GM12878 (cell line): ENCODE data around the gene NPC1. TPM values are rescaled to one million over a fixed set of nuclear protein-coding genes. Genes with fewer than 3 reads are reported as not detected.
"Not testable (repeated sequence)": the region's sequence is repeated elsewhere in the genome, so short reads cannot be mapped to it uniquely, and the experiment has no call there.

Experiments used
- ATAC-seq: fragments of 200-7000 bp; cut with Tn5 transposase; 3 replicates; pipeline ENCODE4 v1.9.1; 2020; ENCODE audit warnings: mild to moderate bottlenecking, moderate library complexity
- BruUV-seq: library from RNA; stranded (reverse); fragments of 400-500 nt; replicated peaks from 2 replicates; lab custom pipeline; 2021; lab: Mats Ljungman, UMichigan
- CTCF ChIA-PET: fragments of 300-600 bp; sonication (Branson Sonifier 250); formaldehyde crosslinking; extraction: SDS; loops from one replicate; lab custom pipeline; 2021; ENCODE audit warnings: inconsistent platforms; lab: Yijun Ruan, JAX
- POLR2A ChIA-PET: fragments of 350-600 bp; formaldehyde crosslinking; extraction: SDS; loops from one replicate; lab custom pipeline; 2021; ENCODE audit warnings: inconsistent platforms; lab: Charles Lee
- RAD21 ChIA-PET: fragments of 300-600 bp; sonication (Branson Sonifier 250); formaldehyde crosslinking; loops from one replicate; lab custom pipeline; 2023; ENCODE audit warnings: antibody characterized with exemption; ENCODE audit not compliant: unreplicated experiment; lab: Charles Lee
- SMC1A ChIA-PET: fragments of 300-600 bp; sonication (Branson Sonifier 250); formaldehyde crosslinking; loops from one replicate; lab custom pipeline; 2023; ENCODE audit not compliant: unreplicated experiment, uncharacterized antibody; lab: Charles Lee
- DNase-seq: peaks from one replicate; pipeline ENCODE4 v3.0.0-alpha.2; 2011; ENCODE audit warnings: low read depth, low spot score
- FAIRE-seq: peaks from 3 replicates; lab custom pipeline; 2011; peaks lifted over from hg19 to GRCh38; lab: Jason Lieb, UNC
- H2AFZ ChIP-seq: 2 replicates; pipeline ENCODE4 v1.6.0; 2011; ENCODE audit warnings: low read depth, low read length, control low read depth; ENCODE audit not compliant: control insufficient read depth
- H3K27ac ChIP-seq: 2 replicates; pipeline ENCODE4 v1.5.1; 2011; ENCODE audit warnings: control low read depth; ENCODE audit not compliant: control insufficient read depth, insufficient read depth
- H3K27me3 ChIP-seq, 2 experiments: replicated peaks in 1 of 2; 2 replicates each; pipeline versions ENCODE4 v1.6.0 to v1.6.1; 2011; ENCODE audit warnings: low read length in 1 of 2; ENCODE audit not compliant: control insufficient read depth in 2 of 2, insufficient read depth in 2 of 2
- H3K36me3 ChIP-seq, 2 experiments: 2 replicates each; pipeline ENCODE4 v1.5.1; 2011; ENCODE audit warnings: low read length in 1 of 2; ENCODE audit not compliant: control insufficient read depth in 2 of 2, insufficient read depth in 2 of 2
- H3K4me1 ChIP-seq: 2 replicates; pipeline ENCODE4 v1.6.1; 2011; ENCODE audit warnings: mild to moderate bottlenecking, low read length, moderate library complexity, mixed read lengths; ENCODE audit not compliant: control insufficient read depth, insufficient read depth
- H3K4me2 ChIP-seq: 2 replicates; pipeline ENCODE4 v1.6.0; 2011; ENCODE audit warnings: control low read depth; ENCODE audit not compliant: control insufficient read depth, insufficient read depth
- H3K4me3 ChIP-seq: fragments of 200-600 bp; sonication (generic); 2 replicates; pipeline ENCODE4 v1.5.1; 2016
- H3K79me2 ChIP-seq: 2 replicates; pipeline ENCODE4 v1.6.0; 2011; ENCODE audit warnings: low read length; ENCODE audit not compliant: control insufficient read depth, insufficient read depth
- H3K9ac ChIP-seq: 2 replicates; pipeline ENCODE4 v1.8.0; 2011; ENCODE audit warnings: low read length, control low read depth, mixed read lengths; ENCODE audit not compliant: control insufficient read depth, insufficient read depth
- H3K9me3 ChIP-seq: replicated peaks from 3 replicates; pipeline ENCODE4 v1.5.1; 2011; ENCODE audit warnings: mild to moderate bottlenecking, low read length; ENCODE audit not compliant: control insufficient read depth, insufficient read depth
- H4K20me1 ChIP-seq: 2 replicates; pipeline ENCODE4 v1.6.0; 2011; ENCODE audit not compliant: control insufficient read depth, insufficient read depth
- MXI1 ChIP-seq: fragments of 150-350 bp; IDR thresholded peaks from 2 replicates; pipeline ENCODE4 v1.6.1; 2011; ENCODE audit warnings: low read depth, mild to moderate bottlenecking, inconsistent platforms, low read length, improper control_type of control experiment
- ZBTB33 ChIP-seq: fragments of 450-650 bp; IDR thresholded peaks from 2 replicates; pipeline ENCODE4 v1.6.1; 2017; ENCODE audit warnings: mild to moderate bottlenecking
- WGBS: methylation state at CpG from one replicate; pipeline ENCODE4 v1.1.6; 2016; ENCODE audit warnings: low lambda C conversion rate; ENCODE audit not compliant: insufficient replicate concordance, insufficient coverage; ENCODE audit errors: missing lambda C conversion rate; 5-methylcytosine and 5-hydroxymethylcytosine counted together
- in situ Hi-C: fragments of 300-500 bp; cut with MboI; formaldehyde crosslinking; loops from 9 replicates; pipeline ENCODE4 v1.14.3; 2018; ENCODE audit warnings: mixed read lengths
- intact Hi-C: fragments of 100-400 bp; cut with micrococcal nuclease; formaldehyde crosslinking; loops from one replicate; pipeline ENCODE4 v1.14.2; 2022; ENCODE audit not compliant: unreplicated experiment
- polyA plus RNA-seq, 11 experiments: library from polyadenylated mRNA; depleted of rRNA in 4 of 11; unstranded in 6 of 11; stranded (reverse) in 5 of 11; fragments of >200 nt; fragmentation: Nextera tagmentation in 4 of 11; fragmentation: Illumina TruSeq in 1 of 11; extraction: Ambion mirVana in 4 of 11; extraction: Trizol in 1 of 11; gene quantifications; 1 replicate in 1 of 11; 2 replicates in 10 of 11; pipeline versions ENCODE4 v1.2.1 to v1.2.3, GENCODE V29; 2011 to 2016; ENCODE audit warnings: inconsistent platforms in 2 of 11, missing spikeins in 2 of 11, low read depth in 1 of 11
- total RNA-seq, 4 experiments: library from RNA; depleted of rRNA in 3 of 4; stranded (reverse); fragments of >200 nt in 3 of 4; fragmentation: Illumina TruSeq in 1 of 4; extraction: Trizol in 1 of 4; gene quantifications; 2 replicates each; pipeline versions ENCODE4 v1.2.1 to v1.2.3, GENCODE V29; 2013 to 2021

The NPC1 gene
- total and polyA plus RNA-seq, 10 of the 15 experiments (the other 5 are each of a cell fraction or from before 2014, with no cell fraction given): 10.1 to 45.2 (median 19.4) TPM

- TF ChIP-seq ZBTB33 (no peak), MXI1 (no peak)
Observed at GRCh38 chr18:23560186-23560585, 26.1 kb downstream of the NPC1 start (continued).

- ATAC-seq, H4K20me1 ChIP-seq, H3K27ac ChIP-seq, H3K9me3 ChIP-seq, POLR2A ChIA-PET, intact Hi-C loops, H3K4me2 ChIP-seq, H3K4me3 ChIP-seq, RAD21 ChIA-PET, DNase-seq, in situ Hi-C loops, BruUV-seq, H2AFZ ChIP-seq, H3K4me1 ChIP-seq, FAIRE-seq, CTCF ChIA-PET, H3K27me3 ChIP-seq, H3K79me2 ChIP-seq, H3K9ac ChIP-seq: not testable (repeated sequence)
- SMC1A ChIA-PET: interaction anchor here (0.7 kb wide), 1 partner anchor 47 kb away, joined by 3 read pairs; no protein-coding TSS in a partner anchor
- whole genome bisulfite sequencing: over 99% methylated on average over 8 of the region's 8 CpGs
- peaks cover 13 to 47% of the 10 kb centered on the region in 2 experiments for H3K36me3 ChIP-seq
Observed at GRCh38 chr18:23557511-23557910, 28.8 kb downstream of the NPC1 start.
